ENCODE data around the gene SDHAF2. TPM values are rescaled to one million over a fixed set of nuclear protein-coding genes. Genes with fewer than 3 reads are reported as not detected.

The SDHAF2 gene
- total RNA-seq, 6 donors from 2014 or later, result 20.9 to 63.9 (median 34.6) TPM

DNA sequence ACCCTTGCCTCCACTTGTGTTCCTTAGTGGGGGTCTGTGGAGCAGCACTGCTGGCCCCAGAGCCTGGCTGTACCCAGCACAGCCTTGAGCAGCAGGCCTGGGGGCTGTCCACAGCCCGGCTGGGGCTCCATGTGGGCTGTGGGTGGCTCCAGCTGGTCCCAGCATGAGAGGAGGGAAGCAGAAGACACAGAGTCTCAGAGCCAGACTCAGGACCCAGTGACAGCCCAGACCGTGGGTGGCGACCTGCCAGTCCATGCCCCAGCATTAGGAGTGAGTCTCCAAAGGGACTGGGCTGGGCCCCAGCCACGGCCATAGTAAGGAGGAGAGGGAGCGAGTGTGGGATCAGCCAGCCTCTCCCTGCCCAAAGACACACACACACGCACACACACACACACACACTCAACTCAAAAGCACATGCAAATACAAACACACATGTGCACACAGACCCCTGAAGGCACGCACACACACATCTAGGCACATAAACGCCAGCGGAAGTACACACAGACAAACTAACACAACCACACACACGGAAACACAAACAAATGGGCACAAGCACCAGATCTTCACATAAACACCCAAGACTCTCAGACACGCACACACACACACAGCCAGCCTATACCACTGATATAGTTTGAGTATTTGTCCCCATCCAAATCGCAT, 61.9 kb downstream of the SDHAF2 start:
- Histone ChIP-seq H3K36me3 (no peaks in the 10 kb centered on the region), H3K4me3 (no peak overlapping the region), H3K27me3 (no peaks in the 10 kb centered on the region), H3K9me3 (no peaks in the 10 kb centered on the region), H3K27ac (no peak overlapping the region), H3K4me1 (peaks cover 2 to 16% (median 10%) of the 10 kb centered on the region in 4 donors)
- ATAC-seq (ENCODE audit: low FRiP score in 2 of 2) (no peak), DNase-seq (peak in 1 of 2 donors; percentile 42)
- TF ChIP-seq POLR2A (IDR thresholded peaks at IDR 0.05) (no peak), EP300 (IDR thresholded peaks at IDR 0.05) (no peak), POLR2AphosphoS5 (IDR thresholded peaks at IDR 0.05) (no peak)
- TF ChIP-seq, protein P1, sequence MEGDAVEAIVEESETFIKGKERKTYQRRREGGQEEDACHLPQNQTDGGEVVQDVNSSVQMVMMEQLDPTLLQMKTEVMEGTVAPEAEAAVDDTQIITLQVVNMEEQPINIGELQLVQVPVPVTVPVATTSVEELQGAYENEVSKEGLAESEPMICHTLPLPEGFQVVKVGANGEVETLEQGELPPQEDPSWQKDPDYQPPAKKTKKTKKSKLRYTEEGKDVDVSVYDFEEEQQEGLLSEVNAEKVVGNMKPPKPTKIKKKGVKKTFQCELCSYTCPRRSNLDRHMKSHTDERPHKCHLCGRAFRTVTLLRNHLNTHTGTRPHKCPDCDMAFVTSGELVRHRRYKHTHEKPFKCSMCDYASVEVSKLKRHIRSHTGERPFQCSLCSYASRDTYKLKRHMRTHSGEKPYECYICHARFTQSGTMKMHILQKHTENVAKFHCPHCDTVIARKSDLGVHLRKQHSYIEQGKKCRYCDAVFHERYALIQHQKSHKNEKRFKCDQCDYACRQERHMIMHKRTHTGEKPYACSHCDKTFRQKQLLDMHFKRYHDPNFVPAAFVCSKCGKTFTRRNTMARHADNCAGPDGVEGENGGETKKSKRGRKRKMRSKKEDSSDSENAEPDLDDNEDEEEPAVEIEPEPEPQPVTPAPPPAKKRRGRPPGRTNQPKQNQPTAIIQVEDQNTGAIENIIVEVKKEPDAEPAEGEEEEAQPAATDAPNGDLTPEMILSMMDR (IDR thresholded peaks at IDR 0.05), result no peak
- WGBS, 2 donors, result 83 to 87% methylated on average over 11 to 12 of the region's 12 CpGs

DNA sequence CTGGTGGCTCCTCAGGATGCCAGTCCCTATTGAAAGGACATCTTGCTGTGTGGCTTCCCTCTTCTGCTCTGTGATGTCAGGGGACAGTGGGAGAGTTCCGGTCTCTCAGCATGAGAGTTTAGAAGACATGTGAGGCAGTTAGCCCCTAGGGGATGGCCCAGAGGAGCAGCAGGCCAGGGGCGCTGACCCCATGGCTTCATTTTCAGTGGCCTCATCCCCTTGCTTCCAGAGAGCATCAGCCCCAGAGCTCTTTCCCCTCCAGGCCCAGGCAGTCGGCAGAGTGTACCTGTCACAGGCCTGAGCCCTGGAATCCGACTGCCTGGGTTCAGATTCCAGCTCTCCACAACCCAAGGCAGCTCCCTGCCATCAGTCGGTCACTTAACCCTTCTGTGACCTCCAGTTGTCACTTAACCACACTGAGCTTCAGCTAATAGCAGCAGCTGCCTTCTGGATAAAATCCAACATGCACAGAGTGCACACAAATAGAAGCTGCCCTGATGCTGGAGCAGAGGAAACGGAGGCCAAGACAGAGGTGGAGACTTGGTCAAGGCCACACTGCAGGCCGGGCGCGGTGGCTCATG, 64.5 kb downstream of the SDHAF2 start:
- Histone ChIP-seq H3K4me3 (no peak overlapping the region), H3K27me3 (no peaks in the 10 kb centered on the region), H3K27ac (no peak overlapping the region), H3K9me3 (no peaks in the 10 kb centered on the region), H3K36me3 (no peaks in the 10 kb centered on the region), H3K4me1 (peaks cover 2 to 11% (median 5%) of the 10 kb centered on the region in 4 donors)
- TF ChIP-seq, protein P1 (IDR thresholded peaks at IDR 0.05), result no peak
- TF ChIP-seq POLR2AphosphoS5 (IDR thresholded peaks at IDR 0.05) (no peak), EP300 (IDR thresholded peaks at IDR 0.05) (no peak), POLR2A (IDR thresholded peaks at IDR 0.05) (no peak)
- DNase-seq (no peak), ATAC-seq (ENCODE audit: low FRiP score in 2 of 2) (no peak)
- 58 to 83% methylated on average over 6 to 9 of the region's 9 CpGs for WGBS, 2 donors

DNA sequence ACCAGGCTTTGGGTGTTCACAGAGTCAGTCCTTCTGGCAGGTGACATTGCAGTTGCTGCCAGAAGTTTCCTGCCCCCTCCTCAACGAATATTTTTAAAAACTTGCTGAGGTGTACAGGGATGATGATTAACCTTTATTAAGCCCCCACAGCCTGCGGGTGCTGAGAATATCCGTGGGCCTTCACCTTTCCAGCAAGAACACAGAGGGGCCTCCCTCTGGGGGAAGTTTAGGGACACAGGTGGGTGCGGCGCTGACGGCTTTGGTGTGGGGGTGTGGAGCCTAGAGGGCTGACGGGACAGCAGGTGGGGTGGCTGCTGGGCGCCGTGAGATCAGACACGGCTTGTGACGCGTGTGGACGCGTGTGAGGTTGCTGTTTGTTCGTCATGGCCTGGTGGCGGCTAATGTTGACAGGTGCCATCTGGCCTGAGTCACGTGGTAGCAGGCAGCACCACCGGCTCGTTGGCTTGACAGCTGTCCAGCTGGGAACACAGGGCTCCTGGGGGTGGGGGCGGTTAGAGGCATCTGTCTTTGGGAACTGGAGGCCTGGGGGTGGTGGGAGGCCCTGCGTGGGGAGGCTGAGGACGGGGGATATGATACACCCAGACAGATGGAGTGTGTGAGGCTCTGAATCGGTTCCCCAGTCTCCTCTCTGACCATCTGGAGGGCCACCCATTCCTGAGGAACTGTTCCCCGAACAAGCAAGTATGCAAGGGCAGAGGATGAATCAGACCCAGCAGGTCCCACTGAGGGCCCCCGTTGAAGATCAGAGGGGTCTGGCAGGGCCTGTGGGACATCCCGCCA, 66.1 kb downstream of the SDHAF2 start:
- Histone ChIP-seq H3K4me3 (no peak overlapping the region), H3K27ac (peak overlapping the region in 1 of 4 donors; percentile 7), H3K36me3 (no peaks in the 10 kb centered on the region), H3K9me3 (no peaks in the 10 kb centered on the region), H3K27me3 (no peaks in the 10 kb centered on the region), H3K4me1 (peaks cover 0 to 3% (median 0%) of the 10 kb centered on the region in 4 donors)
- TF ChIP-seq POLR2AphosphoS5 (IDR thresholded peaks at IDR 0.05), result peak in 1 of 2 donors; percentile 47
- no peak for TF ChIP-seq POLR2A (IDR thresholded peaks at IDR 0.05)
- 76 to 79% methylated on average over 20 to 25 of the region's 26 CpGs for WGBS, 2 donors
- no peak for ATAC-seq (ENCODE audit: low FRiP score in 2 of 2)
- peak in 1 of 2 donors; percentile 77 for DNase-seq

Small RNA genes lying within 50 kb of the gene (small RNA-seq; reads per million reads assigned to genes)
- gene RN7SL23P, result 0 reads per million in 4 donors

Other genes starting within 250 kb of the SDHAF2 start
- gene PGA3, start 226.6 kb upstream of the SDHAF2 start, total RNA-seq, result under 1 TPM in 2 of 6 donors, not detected in 4; 0.14 to 0.67 TPM
- gene PGA4, start 207.8 kb upstream of the SDHAF2 start, total RNA-seq, result under 1 TPM in 2 of 6 donors, not detected in 4; 0.14 to 0.44 TPM
- 1 to 10 TPM in 1 of 6 donors, under 1 TPM in 1, not detected in 4; 0.30 to 1.2 TPM for gene PGA5, start 188.9 kb upstream of the SDHAF2 start, total RNA-seq
- gene VWCE, start 134.8 kb upstream of the SDHAF2 start, total RNA-seq, result 10 to 100 TPM in 1 of 6 donors, 1 to 10 TPM in 1, under 1 TPM in 4; 0.40 to 10.5 (median 0.79) TPM
- 100 to 1,000 TPM in 5 of 6 donors, 10 to 100 TPM in 1; 98.4 to 152 (median 139) TPM for gene DDB1, start 97.0 kb upstream of the SDHAF2 start, total RNA-seq
- 10 to 100 TPM; 26.4 to 75.4 (median 36.1) TPM for gene TKFC, start 96.9 kb upstream of the SDHAF2 start, total RNA-seq
- 100 to 1,000 TPM in 1 of 6 donors, 10 to 100 TPM in 5; 30.3 to 113 (median 50.4) TPM for gene CYB561A3, start 68.2 kb upstream of the SDHAF2 start, total RNA-seq
- gene TMEM138, start 67.8 kb upstream of the SDHAF2 start, total RNA-seq, result 10 to 100 TPM; 23.5 to 95.3 (median 34.5) TPM
- 10 to 100 TPM in 3 of 6 donors, 1 to 10 TPM in 2, under 1 TPM in 1; 0.78 to 16.1 (median 10.1) TPM for gene TMEM216, start 37.5 kb upstream of the SDHAF2 start, total RNA-seq
- gene CPSF7, start 149 bp upstream of the SDHAF2 start, total RNA-seq, result 10 to 100 TPM; 34.5 to 81.7 (median 57.1) TPM
- 10 to 100 TPM in 2 of 6 donors, 1 to 10 TPM in 3, under 1 TPM in 1; 0.31 to 24.2 (median 8.5) TPM for gene LRRC10B, start 78.6 kb downstream of the SDHAF2 start, total RNA-seq
- gene SYT7, start 151.0 kb downstream of the SDHAF2 start, total RNA-seq, result 1 to 10 TPM; 2.1 to 7.3 (median 4.9) TPM

Data from upper lobe of left lung (tissue), 6 donors.